ENCODE measurements around the gene MBOAT1. TPM values are rescaled to one million over a fixed set of nuclear protein-coding genes. Genes with fewer than 3 reads are reported as not detected.

Gene MBOAT1, protein sequence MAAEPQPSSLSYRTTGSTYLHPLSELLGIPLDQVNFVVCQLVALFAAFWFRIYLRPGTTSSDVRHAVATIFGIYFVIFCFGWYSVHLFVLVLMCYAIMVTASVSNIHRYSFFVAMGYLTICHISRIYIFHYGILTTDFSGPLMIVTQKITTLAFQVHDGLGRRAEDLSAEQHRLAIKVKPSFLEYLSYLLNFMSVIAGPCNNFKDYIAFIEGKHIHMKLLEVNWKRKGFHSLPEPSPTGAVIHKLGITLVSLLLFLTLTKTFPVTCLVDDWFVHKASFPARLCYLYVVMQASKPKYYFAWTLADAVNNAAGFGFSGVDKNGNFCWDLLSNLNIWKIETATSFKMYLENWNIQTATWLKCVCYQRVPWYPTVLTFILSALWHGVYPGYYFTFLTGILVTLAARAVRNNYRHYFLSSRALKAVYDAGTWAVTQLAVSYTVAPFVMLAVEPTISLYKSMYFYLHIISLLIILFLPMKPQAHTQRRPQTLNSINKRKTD
- total RNA-seq: 5.4 TPM

DNA sequence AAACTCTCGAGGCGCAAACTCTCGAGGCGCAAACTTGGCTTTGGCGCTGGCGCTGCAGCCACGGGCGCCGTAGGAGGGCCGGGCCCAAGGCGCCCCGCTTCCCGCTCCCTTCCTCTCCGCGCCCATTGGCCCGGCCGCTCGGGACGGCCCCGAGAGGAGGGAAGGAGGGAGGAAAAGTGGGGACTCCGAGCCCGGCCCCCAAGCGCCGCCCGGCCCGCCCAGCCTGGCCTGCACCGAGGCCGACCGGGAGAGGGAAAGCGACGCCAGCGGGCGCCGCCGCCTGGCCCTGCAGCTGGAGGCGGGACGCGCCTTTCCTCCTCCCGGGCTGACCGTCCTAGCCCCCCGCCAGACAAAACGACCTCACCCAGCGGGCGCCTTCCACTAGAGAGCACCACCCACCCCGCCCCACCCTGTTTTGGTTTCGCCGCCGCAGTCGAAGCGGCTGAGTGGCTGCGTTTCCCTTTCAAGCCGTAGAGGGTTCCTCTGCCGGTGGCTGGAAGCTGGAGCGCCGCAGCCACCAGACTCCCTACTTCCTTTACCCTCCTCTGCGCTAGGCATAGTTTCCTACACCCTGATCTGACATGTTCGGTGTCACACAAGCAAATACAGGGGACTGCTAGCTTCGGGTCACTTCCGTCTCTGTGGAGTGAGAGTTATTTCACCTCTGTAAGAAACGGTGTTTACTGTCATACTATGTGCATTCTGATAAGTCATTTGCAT lies at the start of gene MBOAT1:
Gene MBOAT1, minus strand, starts transcription at position 78 of the 720 bp plus-strand sequence. CDS start 235 bp downstream, outside the sequence.
- TF ChIP-seq, protein P1, sequence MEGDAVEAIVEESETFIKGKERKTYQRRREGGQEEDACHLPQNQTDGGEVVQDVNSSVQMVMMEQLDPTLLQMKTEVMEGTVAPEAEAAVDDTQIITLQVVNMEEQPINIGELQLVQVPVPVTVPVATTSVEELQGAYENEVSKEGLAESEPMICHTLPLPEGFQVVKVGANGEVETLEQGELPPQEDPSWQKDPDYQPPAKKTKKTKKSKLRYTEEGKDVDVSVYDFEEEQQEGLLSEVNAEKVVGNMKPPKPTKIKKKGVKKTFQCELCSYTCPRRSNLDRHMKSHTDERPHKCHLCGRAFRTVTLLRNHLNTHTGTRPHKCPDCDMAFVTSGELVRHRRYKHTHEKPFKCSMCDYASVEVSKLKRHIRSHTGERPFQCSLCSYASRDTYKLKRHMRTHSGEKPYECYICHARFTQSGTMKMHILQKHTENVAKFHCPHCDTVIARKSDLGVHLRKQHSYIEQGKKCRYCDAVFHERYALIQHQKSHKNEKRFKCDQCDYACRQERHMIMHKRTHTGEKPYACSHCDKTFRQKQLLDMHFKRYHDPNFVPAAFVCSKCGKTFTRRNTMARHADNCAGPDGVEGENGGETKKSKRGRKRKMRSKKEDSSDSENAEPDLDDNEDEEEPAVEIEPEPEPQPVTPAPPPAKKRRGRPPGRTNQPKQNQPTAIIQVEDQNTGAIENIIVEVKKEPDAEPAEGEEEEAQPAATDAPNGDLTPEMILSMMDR (IDR thresholded peaks at IDR 0.05): no peak
- Histone ChIP-seq H3K27me3 (no peaks in the 10 kb centered on the region), H3K27ac (peak within 1 kb of the TSS; percentile 85 to 90), H3K4me1 (peaks cover 4 to 20% of the 10 kb centered on the region in 2 donors), H3K4me3 (peak within 1 kb of the TSS; percentile 84 to 90), H3K36me3 (no peaks in the 10 kb centered on the region), H3K9me3 (no peaks in the 10 kb centered on the region)
- intact Hi-C loops (cut with DNase I): loop anchor here (1.0 to 5.0 kb wide), 4 partner anchors 45 to 320 kb away; partner anchors contain the start of genes CDKAL1 and E2F3
- DNase-seq (ENCODE audit: low spot score in 2 of 2): peak; percentile 61 to 94

DNA sequence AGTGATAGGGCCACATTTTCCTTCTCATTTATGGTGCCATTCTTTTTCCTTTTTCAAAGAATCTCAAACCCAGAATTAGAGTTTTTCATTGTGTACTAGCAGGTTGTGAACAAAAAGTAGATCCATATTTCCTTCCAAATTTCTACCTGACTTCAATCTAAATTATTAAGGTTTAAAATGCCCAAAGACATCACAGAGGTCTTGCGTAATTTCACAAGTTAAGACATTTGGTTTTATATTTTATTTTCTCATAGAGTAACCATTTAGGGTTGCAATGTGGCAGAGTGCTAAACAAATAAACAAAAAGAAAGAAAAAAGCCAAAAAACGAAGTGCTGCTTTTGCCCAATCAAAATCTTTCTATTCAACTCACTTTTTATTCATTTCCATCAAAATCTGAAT lies 49.4 kb upstream of the MBOAT1 start:
- H3K36me3 ChIP-seq: no peaks in the 10 kb centered on the region
- H3K27ac ChIP-seq: no peak overlapping the region
- H3K27me3 ChIP-seq: no peaks in the 10 kb centered on the region
- no peaks in the 10 kb centered on the region for H3K4me1 ChIP-seq
- TF ChIP-seq, protein P1 (IDR thresholded peaks at IDR 0.05): no peak
- no peak for DNase-seq (ENCODE audit: low spot score in 2 of 2)
- intact Hi-C loops (cut with DNase I): no loop called here
- H3K9me3 ChIP-seq: no peaks in the 10 kb centered on the region
- H3K4me3 ChIP-seq: no peak overlapping the region

DNA sequence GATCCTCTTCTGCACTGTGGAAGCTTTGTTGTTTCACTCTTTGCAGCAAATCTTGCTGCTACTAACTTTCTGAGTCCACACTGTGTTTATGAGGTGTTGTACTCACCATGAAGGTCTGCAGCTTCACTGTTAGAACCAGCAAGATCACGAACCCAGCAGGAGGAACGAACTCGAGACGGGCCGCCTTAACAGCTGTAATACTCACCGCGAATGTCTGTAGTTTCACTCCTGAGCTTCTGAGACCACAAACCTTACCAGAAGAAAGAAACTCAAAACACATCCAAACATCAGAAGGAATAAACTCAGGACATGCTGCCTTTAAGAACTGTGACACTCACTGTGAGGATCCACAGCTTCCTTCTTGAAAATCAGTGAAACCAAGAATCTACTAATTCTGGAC lies 48.1 kb upstream of the MBOAT1 start:
- Histone ChIP-seq H3K36me3 (no peaks in the 10 kb centered on the region), H3K9me3 (no peaks in the 10 kb centered on the region), H3K4me3 (no peak overlapping the region), H3K4me1 (no peaks in the 10 kb centered on the region), H3K27me3 (no peaks in the 10 kb centered on the region), H3K27ac (no peak overlapping the region)
- TF ChIP-seq, protein P1 (IDR thresholded peaks at IDR 0.05): no peak
- DNase-seq (ENCODE audit: low spot score in 2 of 2): no peak
- intact Hi-C loops (cut with DNase I): no loop called here

DNA sequence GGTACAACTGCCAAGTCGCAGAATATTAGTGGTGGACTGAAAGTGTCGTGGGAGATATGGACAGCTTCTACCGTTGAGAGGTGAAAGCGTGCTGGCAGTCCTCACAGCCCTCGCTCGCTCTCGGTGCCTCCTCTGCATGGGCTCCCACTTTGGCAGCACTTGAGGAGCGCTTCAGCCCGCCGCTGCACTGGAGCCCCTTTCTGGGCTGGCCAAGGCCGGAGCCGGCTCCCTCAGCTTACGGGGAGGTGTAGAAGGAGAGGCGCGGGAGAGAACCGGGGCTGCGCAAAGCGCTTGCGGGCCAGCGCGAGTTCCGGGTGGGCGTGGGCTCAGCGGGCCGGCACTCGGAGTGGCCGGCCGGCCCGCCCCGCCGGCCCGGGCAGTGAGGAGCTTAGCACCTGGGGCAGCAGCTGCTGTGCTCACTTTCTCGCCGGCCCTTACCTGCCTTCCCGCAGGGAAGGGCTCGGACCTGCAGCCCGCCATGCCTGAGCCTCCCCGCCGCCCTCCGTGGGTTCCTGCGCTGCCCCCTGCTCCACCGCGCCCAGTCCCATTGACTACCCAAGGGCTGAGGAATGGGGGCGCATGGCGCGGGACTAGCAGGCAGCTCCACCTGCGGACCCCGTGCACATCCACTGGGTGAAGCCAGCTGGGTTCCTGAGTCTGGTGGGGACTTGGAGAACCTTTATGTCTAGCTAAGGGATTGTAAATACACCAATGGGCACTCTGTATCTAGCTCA lies 47.2 kb upstream of the MBOAT1 start:
- no peaks in the 10 kb centered on the region for H3K4me1 ChIP-seq
- H3K27ac ChIP-seq: no peak overlapping the region
- intact Hi-C loops (cut with DNase I): no loop called here
- no peak overlapping the region for H3K4me3 ChIP-seq
- TF ChIP-seq, protein P1 (IDR thresholded peaks at IDR 0.05): no peak
- no peak for DNase-seq (ENCODE audit: low spot score in 2 of 2)
- no peaks in the 10 kb centered on the region for H3K9me3 ChIP-seq
- H3K36me3 ChIP-seq: no peaks in the 10 kb centered on the region
- no peaks in the 10 kb centered on the region for H3K27me3 ChIP-seq

DNA sequence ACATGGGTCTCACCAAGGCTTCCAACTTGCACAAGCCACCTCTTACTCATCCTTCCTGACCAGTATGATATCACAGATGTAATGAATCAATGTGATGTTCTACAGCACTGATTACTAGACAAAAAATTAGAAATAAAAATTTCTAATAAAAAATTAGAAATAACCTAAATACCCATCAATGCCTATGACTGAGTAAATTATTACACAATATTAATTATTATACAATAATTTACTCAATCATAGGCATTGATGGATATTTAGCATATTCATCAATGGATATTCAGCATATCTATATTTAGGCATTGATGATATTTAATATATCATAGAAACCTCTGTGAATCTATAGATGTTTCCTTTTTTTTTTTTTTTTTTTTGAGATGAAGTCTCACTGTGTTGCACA lies 43.2 kb upstream of the MBOAT1 start:
- Histone ChIP-seq H3K27ac (no peak overlapping the region), H3K4me1 (no peaks in the 10 kb centered on the region), H3K9me3 (no peaks in the 10 kb centered on the region), H3K36me3 (no peaks in the 10 kb centered on the region), H3K27me3 (no peaks in the 10 kb centered on the region), H3K4me3 (no peak overlapping the region)
- no peak for DNase-seq (ENCODE audit: low spot score in 2 of 2)
- intact Hi-C loops (cut with DNase I): no loop called here
- TF ChIP-seq, protein P1 (IDR thresholded peaks at IDR 0.05): no peak
